GM18502 (cell line): ENCODE data around the gene ASTN2.

Experiments used
- ATAC-seq: cut with Tn5 transposase; IDR thresholded peaks from one replicate; pipeline ENCODE4 v1.9.1; 2021; ENCODE audit warnings: mild to moderate bottlenecking; ENCODE audit not compliant: unreplicated experiment, poor library complexity

The ASTN2 gene

DNA sequence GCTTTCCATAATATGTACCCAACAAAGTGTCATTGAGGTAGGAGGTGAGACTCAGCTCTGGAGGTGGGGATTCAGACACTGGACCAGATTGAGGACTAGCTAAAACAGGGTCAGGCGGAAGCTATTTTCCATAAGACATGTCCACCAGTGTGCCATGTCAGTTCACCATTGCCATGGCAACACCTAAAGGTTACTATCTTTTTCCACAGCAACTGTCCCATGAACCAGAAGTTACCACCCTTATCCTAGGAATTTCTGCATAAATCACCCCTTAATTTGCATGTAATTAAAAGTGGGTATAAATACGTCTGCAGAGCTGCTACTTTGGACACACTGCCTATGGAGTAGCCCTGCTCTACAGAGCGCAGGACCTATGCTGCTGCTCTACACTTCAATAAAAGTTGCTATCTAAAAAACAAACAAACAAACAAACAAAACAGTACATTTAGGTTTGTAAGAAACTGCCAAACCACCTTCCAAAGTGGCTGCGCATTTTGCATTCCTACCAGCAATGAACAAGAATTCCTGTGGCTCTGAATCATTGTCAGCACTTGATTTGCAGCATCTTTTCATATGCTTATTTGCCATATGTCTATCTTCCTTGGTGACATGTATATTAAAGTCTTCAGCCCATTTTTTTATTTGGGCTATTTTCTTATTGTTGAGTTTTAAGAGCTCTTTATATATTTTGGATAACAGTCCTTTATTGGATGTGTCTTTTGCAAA lies 745.7 kb downstream of the ASTN2 start:
- no peak for ATAC-seq

DNA sequence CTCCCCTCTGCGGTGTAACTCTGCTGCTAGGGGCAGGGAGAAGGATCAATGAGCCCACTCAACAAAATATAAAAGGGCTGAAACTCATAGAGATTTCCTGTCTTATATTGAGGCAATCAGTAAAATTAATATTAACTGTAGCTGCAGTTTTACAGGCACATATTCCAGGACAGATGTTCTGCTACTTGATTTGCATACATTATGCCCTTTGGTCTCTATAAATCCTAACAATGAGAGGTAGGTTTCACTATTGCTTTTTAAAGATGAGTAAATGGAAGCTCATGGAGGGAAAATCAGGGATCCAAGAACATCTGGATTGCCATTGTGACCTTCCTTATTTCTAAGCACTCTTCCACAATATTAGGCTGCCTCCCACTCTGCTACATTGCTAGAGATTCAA lies 751.3 kb downstream of the ASTN2 start:
- ATAC-seq = no peak

DNA sequence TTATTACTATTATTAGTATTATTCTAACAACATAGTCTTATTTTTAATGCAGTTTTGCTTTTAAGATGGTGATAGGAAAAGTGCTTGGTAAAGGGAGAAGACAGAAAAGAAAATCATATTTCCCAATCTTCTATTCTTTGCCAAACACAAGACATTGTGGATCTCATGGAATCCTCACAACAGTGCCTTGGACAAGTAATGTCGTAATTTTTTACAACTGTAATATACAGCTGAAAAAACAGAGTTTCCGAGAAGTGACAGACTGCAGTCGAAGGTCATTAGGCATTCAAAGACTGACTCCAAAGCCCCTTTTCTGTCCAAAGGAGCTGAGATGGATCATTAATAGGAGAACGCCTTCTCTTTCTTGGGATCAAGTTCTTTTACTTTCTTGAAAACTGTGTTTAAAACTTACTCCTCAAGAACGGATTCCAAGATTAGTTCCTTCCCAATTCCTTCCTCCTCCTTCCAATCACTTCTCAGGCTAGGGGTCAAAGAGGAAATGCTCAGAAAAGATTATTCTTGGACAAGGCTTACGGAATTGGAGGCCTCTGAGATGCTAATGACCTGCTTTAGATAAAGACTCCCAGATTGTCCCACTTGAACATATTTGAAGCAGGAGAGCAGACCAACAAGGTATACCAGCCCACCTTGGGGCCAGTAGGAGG lies 752.1 kb downstream of the ASTN2 start:
- no peak for ATAC-seq

DNA sequence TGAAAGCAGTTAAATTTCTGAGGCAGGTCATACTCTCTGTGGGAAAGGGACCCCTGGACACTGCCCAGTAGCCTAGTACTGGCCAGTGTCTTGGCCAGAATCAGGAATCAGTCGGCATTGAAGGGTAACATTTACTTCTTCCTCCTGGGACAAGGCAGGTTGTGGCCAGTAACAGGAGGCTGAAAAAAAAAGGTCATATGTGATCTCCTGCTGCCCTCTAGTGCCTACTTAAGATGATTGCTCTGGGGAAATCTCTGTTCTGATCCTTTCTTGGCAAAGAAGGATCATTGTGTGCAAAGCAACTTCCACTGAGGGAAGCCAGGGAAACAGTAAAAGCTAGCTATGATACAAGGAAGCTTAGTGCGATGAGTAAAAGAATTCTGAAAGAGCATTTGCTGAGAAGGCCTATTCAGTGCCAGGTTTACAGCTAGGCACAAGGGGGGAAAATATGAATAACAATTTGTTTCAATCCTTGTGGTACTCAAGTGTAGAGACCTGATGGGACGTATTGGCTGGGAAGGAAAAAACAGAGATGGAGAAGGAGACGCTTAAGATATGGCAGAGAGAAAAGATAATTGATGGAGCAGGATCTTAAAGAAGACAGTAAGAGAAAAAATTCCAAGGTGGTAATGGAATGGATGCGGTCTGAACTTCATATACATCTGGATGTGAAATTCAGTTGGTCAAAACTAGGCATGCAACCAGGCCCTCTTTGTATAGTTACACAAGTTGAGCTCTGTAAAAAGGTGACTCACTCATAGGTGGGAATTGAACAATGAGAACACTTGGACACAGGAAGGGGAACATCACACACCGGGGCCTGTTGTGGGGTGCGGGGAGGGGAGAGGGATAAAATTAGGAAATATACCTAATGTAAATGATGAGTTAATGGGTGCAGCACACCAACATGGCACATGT lies 753.6 kb downstream of the ASTN2 start:
- ATAC-seq = peak; percentile 92

DNA sequence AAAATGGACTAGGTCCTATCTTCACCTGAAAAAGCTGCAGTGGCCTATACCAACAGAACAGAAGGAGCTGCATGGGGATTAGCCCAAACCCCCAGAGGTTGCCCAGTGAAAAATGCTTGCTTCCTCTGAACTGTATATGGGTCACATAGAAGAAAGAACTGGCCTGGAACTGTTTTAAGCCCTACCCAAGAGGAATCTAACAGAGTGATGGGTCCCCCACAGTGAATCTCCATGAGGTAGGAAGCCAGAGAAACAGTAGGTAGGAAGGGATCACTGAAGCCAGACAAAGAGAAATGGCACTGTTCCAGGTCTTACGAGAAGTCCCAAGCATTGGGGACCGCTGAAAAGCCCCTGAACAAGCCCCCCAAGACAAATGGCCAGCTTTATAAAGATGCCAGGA lies 756.6 kb downstream of the ASTN2 start:
- ATAC-seq = no peak

- no peak for ATAC-seq
Measured at GRCh38 chr9:116656977-116657376, 757.9 kb downstream of the ASTN2 start.

DNA sequence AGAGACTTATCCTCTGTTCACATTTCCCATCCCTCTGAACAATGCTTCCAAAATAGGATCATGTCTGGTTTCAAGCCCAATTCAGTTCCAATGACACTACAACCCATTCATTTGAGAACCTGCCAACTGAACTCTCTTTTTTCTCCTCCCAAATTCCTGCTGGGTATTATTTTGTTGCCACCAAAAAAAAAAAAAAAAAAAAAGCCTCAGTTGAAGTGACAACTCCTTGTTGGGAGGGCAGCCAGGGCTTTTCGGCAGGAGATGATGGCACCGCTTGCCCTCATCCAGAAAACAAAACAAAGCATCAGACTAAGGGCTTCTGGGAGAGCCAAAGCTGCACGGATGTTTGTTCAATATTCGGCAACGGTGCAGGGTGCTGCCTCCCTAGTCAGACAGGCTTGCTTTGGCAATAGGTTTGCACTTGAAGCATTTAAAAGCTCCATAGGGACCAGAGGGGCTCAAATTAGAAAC lies 758.3 kb downstream of the ASTN2 start:
- no peak for ATAC-seq

DNA sequence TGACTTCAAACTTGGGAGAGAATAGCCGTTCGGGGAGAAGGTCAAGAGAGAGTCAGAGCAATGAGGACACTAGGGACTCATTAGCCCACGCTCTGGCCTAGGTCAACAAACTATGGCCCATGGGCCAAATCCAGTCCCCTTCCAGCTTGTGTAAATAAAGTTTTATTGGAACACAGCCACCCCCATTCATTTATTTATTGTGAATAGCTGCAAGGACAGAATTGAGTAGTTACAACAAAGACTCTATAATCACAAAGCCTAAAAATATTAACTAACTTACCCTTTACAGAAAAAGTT lies 760.9 kb downstream of the ASTN2 start:
- no peak for ATAC-seq

DNA sequence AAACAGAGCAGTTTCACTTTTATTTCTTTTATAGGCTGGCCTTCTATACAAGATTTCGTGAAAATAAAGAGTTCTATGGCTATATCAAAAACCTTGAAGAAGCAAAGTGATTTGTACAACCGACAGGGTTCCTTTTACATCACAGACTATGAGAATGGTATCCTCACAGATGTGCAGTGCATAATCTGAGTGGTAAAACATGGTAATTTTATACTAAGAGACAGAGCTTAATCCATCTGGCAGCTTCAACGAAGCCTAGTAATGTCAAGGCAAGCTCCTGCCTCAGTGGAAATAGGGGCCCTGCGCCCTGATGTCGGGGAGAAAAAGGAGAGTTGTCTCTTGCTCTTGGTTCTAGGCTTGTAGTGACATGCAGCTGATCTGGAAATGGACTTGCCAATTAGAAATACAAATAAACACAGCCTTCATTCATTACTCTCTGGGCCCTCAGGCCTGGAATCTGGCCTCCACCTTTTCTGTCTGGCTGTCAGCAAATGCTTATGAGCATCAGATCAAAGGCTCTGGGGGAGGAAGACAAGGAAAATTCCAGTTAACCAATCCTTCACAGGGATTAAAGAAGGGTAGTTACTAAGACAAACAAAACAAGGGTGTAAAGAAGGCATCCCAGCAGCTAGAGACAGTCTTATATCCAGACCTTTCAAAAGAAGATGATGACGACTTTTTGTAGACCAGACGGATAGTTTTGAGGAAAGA lies 761.4 kb downstream of the ASTN2 start:
- no peak for ATAC-seq

DNA sequence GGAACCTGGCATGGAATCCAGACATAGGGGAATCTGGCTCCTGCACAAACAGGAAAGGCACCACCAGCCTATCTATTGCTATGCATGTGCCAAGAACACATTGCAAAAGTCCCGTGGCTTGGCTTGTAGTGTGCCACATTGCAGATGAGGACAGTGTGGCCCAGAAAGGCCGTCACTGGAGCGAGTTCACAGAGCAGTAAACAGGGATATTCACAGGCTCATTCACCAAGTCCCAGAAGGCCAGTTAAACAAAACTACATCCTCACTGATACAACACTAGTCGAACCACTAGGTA lies 767.4 kb downstream of the ASTN2 start:
- peak; percentile 24 for ATAC-seq

DNA sequence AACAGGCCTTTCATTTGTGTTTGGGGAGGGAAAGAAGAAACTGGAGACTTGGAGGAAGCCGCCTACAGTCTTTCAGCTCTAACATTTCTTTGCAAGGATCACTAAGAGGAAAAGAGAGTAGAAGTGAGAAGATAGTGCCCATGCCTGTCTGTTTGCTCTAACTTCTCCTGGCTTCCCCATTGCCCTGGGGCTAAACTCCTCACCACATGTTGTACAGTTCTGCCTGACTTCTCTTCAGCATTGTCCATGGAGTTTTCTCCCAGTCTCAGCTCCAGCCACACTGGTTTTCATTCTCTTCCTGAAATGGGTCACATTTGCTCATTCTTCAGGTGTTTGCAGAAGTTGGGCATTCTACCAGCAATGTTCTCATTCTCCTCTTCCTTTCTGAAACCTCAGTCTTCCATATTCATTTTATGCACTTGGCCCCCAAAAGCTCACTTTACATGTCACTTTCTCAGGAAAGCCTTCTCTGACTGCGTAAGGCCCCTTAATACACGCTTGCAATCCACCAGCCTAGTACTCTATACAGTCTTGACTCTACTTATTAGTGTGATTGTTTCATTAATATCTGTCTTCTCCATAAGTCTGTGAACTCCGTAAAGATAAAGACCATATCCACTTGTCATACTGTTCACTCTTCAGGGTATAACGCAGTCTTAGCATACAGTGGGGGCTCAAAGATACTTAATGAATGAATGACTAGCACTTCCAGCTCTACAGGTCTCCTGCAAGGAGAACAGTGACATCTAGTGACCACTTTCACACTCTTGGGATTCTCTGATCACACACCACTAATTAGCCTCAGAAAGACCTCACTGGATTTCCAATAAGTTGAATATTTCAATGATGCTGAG lies 768.0 kb downstream of the ASTN2 start:
- peak; percentile 69 for ATAC-seq

- no peak for ATAC-seq
Measured at GRCh38 chr9:116644091-116644688, 770.7 kb downstream of the ASTN2 start.

GRCh38 chr9:116643691-116644090 lies 771.2 kb downstream of the ASTN2 start:
- ATAC-seq = no peak

DNA sequence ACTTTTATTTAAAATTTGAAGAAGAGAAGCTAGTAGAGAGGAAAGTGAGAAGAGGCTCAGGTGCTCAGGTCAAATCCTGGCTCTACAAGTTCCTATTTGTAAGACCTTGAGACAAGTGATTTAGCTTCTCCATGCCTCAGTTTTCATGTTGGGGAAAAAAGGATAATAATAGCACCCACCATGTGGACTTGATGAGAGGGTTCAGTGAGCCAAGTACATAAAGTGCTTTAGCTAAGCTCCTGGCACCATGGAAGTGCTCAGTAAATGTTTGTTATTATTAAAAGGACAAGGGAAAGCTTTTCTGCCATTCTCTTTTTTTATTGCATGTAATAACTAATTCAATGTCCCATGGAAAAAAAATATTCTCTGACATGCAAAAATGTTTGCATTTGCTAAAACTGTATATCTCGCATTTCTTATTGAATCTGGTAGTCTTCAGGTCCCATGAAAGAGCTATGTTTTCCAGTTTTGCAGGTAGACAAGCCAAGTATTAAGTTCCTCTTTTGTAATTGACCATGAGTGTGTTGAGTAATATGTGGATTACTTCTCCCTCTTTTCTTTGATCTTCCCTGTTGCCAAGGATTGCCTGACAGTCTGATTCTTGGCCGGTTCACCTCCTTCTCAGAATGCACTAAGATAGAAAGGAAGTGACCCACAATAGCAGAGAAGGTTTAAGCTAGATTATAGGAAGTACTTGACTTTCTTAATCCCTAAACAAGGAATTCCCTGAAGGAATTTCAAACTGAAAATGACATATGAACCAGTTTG lies 773.4 kb downstream of the ASTN2 start:
- no peak for ATAC-seq

DNA sequence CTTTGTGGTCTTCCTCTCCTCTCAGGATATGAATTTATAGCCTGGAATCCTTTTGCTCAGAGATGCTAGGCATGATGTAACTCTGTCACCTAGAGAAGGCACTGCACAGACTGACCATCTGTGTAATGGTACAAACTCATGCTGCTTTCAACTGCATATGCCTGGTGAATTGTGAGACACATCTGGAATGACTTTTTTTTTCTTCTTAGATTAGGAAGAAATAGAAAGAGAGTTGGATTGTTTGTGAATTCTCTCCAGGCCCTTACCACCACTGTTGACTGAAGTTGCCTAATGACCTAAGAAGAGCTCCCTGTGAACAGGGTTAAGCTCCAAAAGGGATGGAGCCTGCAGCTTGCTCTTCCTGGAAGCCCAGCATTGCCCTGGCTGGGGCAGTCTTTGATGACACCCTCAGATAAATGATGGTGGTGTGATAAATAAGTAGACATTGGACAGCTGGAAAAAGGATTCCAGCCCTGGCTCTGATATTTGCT lies 775.6 kb downstream of the ASTN2 start:
- no peak for ATAC-seq

DNA sequence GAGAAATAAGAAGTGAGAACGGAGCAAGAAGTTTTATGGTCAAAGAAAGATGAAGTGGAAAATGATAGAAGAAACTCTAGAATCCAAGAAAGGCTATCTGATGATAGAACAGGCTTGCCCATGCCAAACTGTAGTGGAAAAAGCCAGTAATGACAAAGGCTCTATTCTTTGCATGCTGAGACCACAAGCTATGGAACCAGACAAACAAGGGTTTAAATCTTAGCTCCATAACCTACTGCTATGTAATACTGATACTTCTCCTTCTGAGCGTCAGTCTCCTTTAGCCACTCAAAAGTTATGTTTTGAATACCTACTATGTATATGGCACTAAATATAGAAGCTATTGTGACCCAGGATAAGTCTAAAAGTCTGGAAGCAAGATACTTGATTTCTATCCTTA lies 778.9 kb downstream of the ASTN2 start:
- ATAC-seq = no peak

DNA sequence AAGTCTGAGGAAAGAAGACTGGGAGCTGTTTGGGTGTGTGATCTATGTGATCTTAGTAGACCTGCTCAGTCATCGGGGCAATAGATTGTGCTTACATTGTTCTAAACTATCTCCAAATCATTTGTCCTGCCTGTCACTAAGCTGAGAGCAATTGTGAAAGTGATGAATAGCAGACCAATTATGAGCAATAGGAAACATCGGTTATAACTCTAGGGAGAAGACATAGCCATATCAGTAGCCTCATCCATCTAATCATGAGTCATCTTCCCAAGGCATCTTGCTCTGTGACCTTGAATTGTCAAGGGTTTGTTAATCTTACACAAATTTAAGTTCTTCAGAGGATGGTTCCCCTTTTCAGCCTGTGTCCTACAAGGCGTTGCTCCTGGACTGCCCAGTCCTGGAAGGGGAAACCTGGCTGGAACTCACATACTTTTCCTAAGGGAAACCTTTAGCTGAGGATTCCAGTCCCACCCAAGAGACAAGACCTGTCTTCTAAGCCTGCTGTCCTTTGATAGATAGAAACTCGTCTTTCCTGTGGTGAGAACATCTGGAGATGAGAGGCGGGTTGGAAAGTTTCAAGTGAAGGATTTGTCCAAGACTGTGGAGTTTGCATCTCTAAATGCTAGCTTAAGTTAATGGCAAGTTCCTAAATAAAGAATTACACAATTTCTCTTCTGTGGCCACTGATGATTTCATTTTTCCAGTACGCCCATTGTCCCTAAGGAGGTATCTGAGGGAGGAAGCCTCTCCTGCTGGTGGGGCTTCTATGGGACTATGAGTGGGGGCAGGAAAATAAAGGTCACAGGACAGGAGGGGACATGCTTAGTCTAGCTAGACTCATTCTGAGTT lies 781.6 kb downstream of the ASTN2 start:
- ATAC-seq = no peak

DNA sequence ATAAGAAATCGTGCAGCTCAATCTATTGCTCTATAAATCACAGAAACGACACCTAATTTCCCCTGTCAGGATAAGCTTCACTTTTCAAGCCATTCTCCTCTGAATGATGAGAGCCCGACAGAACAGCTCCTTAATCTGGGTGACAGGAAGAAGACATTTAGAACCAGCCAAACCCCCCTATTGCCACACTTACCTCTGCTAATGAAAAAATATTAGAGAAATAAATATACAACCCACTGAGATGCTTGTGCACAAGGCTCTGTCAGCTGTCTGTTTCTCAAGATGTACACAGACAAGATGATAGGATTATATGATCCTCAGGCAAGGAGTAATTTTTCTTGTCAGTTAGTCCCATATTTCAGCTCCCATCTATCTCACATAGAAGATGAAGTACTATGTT lies 785.2 kb downstream of the ASTN2 start:
- ATAC-seq = no peak
